HG02938 (cell line): ENCODE data around the gene LMF1.
"Not testable (repeated sequence)": the region's sequence is repeated elsewhere in the genome, so short reads cannot be mapped to it uniquely, and the experiment has no call there.

Source experiments
- ATAC-seq: cut with Tn5 transposase; IDR thresholded peaks from one replicate; pipeline ENCODE4 v1.9.1; 2021; ENCODE audit warnings: mild to moderate bottlenecking, moderate library complexity; ENCODE audit not compliant: unreplicated experiment

LMF1 gene

DNA sequence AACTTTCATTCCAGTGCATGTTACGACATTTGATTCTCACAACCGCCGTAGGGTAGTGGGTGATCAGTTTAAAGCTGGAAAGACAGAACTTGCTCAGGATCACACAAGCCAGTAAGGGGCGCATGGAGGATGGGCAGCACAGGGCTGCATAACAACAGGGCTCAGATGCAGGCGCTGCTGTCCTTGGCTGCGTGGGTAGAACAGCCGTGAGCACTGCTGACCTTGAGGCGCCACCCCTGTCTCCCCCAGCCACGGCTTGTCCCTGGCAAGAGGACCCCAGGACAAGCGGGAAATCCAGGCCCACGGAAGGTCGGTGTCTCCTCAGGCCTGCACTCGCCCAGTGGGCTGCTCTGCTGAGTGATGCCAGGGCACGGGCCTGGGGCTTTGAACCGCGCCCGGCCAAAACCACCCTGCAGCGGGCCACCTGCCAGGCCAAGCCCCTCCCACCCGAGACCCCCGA is 84.7 kb downstream of the LMF1 start:
- no peak for ATAC-seq

DNA sequence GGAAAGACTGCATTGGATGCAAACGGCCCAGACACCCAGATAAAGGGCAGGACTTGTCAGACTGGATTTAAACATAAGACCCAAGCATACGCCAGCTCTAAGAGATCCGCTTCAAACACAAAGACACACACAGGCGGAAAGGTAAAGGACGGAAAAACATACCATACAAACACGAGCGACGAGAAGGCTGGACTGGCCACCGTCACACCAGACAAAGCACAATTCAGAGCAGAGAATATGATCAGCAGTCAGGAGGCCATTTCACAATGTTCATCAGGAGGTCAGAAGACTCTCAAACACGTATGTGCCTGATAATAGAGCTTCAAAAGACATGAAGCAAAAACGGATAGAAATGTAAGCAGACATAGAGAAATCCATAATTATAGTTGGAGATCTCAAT is 85.4 kb downstream of the LMF1 start:
- no peak for ATAC-seq

DNA sequence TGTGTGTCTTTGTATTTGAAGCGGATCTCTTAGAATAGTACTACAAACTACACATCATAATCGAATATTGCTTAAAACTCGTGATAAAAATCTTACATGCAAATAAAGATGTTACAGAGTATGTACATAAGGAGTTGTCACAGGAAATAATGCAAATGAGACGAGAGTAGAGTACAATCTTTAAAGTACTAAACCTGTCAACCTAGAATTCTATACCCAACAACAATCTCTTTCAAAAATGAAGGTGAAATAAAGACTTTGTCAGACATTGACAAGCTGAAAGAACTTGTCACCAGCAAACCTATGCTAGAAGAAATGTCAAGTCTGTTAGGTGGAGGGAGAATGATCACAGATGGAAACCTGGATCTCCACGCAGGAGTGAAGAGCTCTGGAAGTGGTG is 86.6 kb downstream of the LMF1 start:
- no peak for ATAC-seq

- no peak for ATAC-seq
Measured at GRCh38 chr16:883781-884180, 87.0 kb downstream of the LMF1 start.

- no peak for ATAC-seq
Measured at GRCh38 chr16:883340-883739, 87.4 kb downstream of the LMF1 start.

- not testable (repeated sequence) for ATAC-seq
Measured at GRCh38 chr16:882671-883070, 88.1 kb downstream of the LMF1 start.

DNA sequence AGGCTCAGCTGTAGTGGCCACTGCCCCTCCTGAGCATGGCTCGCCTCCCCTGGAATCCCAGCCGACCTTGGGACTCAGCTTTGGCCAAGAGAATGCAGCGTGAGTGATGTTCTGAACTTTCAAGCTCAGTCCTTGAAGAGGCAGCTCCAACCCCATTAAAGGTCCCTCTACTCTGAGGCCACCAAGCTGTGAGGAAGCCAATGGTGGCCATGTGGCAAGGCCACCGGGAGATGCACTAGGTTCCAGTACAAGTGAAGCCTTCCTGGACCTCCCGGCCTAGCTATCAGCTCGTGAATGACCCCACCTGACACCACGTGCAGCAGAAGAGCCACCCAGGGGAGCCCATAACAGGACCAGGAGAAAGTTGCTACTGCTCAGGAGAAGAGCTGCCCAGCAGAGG is 88.5 kb downstream of the LMF1 start:
- no peak for ATAC-seq

DNA sequence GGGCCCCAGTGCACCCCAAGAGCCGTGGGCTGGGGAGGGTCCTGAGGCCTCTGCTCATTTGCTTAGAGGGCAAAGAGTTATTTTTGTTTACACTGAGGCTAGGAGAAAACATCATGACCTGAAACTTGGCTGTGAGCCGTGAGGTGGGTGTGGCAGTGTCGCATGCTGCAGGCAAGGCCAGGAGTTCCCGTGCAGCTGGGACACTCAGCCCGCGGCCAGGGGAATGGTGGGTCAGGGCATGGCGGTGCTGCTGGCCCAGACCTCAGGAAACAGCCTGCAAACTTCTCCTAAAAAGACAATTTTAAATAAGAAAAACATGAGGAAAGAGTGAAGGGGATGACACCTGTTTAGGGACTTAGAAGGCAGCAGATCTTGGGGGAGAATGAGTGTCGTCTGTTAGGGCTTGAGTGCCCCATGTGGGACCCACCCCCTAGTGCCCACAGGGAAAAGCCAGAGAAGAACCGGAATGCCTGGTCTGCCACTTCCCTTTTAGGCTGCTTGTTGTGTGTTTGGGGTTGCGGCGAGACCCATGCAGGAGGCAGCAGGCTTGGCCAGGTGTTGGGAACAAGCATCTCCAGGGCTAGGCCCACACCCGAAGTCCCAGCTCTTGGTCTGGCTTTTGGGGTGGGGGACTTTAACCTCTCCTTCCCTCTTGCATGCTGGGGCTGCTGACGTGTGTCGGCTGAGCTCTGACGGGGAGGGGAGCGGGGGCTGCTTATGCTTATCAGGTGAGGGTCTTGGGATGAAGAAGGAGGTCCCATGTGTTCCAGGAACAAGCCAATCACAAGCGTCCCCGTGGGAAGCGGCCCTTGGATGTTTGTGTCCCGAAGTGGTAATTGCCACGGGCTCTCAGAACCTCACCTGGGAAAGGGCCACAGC is 89.3 kb downstream of the LMF1 start:
- ATAC-seq, result no peak

DNA sequence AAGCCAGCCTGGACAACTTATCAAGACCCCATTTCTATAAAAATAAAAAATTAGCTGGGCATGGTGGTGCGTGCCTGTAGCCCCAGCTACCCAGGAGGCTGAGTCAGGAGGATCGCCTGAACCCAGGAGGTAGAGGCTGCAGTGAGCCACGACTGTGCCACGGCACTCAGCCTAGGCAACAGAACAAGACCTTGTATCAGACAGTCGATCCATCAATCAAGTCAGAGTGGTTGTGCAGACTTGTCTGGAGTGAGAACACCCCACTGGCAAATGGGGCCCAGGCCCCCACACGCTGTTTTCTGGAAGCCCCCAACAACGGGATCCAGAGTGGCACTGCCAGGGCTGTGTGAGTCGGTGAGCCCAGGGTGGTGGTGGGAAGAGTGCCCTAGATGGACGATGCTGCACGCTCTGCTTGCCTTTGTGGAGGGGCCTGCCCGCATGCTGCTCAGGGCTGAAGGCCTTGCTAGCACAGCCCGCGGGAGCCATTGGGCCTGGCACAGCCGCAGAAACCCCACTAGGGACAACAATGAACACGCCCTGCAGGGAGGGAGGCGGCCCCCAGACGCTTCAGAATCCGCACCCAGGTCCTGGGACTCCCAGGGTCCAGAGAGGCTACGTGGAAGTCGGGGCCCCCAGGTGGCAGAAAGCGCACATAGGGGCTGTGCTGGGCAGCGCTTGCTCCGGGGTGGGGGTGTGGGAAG is 90.2 kb downstream of the LMF1 start:
- ATAC-seq, result no peak

DNA sequence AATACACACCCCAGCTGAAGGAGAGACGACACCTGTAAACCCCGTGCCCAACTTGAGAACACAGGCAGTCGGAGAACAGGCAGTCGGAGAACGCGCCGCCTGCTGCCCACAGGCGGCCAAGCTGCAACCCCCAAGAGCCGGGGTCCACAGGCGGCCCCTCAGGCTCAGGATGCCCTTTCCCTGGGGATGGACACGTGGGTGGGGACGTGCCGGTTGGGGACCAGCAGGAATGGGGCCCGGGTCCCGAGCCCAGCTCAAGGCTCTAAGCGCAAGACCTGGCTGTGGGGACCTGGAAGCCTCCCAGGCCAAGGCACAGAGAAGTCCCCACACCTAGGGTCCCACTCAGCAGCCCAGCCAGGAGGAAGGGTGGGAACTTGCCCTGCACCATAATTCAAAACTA is 90.8 kb downstream of the LMF1 start:
- ATAC-seq, result no peak

DNA sequence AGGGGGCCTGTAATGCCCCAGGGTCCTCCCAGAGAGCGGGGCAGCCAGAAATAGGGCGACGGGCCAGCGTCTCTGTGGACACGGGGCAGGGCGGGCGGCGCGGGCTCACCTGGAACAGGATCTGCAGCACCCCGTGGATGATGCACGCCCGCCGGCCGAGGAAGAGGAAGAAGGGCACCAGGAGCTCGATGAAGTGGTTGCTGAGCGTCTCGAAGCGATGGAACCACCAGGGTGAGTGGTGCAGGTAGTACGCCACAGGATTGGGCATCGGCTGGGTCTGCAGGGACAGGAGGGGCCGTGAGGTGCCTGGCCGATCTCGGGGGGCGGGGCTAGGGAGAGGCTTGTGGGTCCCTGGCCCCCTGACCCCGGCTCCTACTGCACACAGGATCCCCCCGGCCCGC is 91.3 kb downstream of the LMF1 start:
- no peak for ATAC-seq

DNA sequence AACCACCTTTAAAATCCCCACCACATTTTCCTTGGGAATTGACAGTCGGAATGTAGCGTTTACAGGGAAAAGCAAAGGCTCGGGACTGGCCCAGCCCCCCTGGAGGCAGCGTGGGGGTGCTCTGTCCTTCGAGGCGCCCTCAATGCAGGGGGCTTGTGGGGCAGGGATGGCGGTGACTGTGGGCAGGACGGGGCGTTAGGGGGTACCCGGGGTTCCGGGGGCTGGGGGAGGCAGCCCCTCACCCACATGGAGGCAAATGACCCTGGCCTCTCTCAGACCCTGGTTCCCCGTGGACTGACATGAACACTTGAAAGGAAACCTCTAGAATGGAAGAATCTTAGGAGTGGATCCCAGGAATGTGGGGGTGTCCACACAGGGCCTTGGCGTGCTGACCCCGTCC is 91.9 kb downstream of the LMF1 start:
- no peak for ATAC-seq

GRCh38 chr16:878072-878784 is 92.6 kb downstream of the LMF1 start:
- no peak for ATAC-seq

GRCh38 chr16:877242-878071 is 93.3 kb downstream of the LMF1 start:
- no peak for ATAC-seq

- ATAC-seq, result no peak
Measured at GRCh38 chr16:876523-877241, 94.1 kb downstream of the LMF1 start.

DNA sequence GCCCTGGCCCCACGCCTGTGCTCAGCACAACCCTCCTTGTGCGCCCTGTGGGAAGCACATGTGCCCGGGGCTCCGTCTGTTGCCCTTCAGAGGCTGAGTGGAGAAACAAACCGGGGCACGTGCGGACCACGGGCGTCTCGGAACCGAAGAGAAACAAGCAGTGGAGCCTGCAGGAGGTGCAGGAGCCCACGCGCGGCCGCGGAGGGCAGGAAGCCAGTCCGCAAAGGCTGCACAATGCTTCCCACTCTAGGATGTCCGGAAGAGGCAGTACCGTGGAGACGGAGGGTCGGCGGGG is 94.8 kb downstream of the LMF1 start:
- no peak for ATAC-seq

GRCh38 chr16:875182-876040 is 95.4 kb downstream of the LMF1 start:
- ATAC-seq, result no peak

DNA sequence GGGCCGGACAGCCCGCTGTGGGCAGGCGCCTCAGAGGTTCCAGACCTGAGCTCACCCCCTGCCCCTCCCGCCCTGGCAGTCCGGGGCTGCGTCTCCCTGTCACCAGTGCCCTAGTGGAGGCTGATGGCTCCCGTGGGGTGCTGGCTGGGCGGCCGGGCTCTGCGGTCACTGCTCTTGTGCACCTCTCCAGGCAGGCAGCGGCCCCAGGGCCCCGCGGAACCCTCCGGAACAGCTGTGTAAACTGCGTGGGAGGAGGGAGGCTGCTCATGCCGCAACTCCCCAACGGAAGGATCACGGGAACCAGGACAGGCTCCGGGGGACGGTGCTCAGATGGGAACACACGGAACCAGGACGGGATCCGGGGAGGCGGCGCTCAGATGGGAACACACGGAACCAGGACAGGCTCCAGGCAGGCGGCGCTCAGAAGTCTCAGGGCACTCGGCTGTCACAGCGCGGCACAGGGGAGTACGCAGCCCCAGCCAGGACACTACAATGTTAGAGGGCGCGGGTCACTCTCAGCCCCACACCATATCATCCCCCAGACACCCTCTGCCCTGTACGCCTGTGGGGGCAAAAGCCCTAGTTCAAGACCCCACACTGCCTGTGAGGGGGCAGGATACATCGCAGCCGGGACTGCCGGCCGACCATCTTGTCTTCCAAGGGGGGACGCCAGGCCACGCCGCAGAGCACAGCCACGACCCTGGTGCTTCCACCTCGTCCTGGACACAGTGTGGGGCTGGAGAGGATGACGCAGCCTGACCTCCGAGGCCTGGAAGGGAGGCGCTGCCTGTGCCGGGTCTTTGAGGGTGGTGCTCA is 96.2 kb downstream of the LMF1 start:
- ATAC-seq, result no peak

GRCh38 chr16:873889-874288 is 96.9 kb downstream of the LMF1 start:
- ATAC-seq, result no peak
